Panc1 (cell line): ENCODE measurements around the gene AMIGO1.

ENCODE experiments used
- CTCF ChIP-seq: fragments of 450-650 bp; IDR thresholded peaks from 2 replicates; pipeline ENCODE4 v1.5.1; 2017; ENCODE audit warnings: mild to moderate bottlenecking
- POLR2AphosphoS5 ChIP-seq: IDR thresholded peaks from 2 replicates; pipeline ENCODE4 v1.6.1; 2012; ENCODE audit warnings: mild to moderate bottlenecking, low read depth, low read length, moderate library complexity
- TF ChIP-seq, protein P1 (sequence below), 2 experiments: IDR thresholded peaks; 2 replicates each; pipeline ENCODE4 v1.6.1; 2011 to 2012; ENCODE audit warnings: low read depth in 2 of 2, control low read depth in 1 of 2, low read length in 1 of 2, mild to moderate bottlenecking in 1 of 2, moderate library complexity in 1 of 2; ENCODE audit not compliant: insufficient read depth in 1 of 2

- TF ChIP-seq CTCF (no peak), POLR2AphosphoS5 (no peak)
- TF ChIP-seq, protein P1, sequence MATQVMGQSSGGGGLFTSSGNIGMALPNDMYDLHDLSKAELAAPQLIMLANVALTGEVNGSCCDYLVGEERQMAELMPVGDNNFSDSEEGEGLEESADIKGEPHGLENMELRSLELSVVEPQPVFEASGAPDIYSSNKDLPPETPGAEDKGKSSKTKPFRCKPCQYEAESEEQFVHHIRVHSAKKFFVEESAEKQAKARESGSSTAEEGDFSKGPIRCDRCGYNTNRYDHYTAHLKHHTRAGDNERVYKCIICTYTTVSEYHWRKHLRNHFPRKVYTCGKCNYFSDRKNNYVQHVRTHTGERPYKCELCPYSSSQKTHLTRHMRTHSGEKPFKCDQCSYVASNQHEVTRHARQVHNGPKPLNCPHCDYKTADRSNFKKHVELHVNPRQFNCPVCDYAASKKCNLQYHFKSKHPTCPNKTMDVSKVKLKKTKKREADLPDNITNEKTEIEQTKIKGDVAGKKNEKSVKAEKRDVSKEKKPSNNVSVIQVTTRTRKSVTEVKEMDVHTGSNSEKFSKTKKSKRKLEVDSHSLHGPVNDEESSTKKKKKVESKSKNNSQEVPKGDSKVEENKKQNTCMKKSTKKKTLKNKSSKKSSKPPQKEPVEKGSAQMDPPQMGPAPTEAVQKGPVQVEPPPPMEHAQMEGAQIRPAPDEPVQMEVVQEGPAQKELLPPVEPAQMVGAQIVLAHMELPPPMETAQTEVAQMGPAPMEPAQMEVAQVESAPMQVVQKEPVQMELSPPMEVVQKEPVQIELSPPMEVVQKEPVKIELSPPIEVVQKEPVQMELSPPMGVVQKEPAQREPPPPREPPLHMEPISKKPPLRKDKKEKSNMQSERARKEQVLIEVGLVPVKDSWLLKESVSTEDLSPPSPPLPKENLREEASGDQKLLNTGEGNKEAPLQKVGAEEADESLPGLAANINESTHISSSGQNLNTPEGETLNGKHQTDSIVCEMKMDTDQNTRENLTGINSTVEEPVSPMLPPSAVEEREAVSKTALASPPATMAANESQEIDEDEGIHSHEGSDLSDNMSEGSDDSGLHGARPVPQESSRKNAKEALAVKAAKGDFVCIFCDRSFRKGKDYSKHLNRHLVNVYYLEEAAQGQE (IDR thresholded peaks at IDR 0.05; ENCODE audit: insufficient read depth in 1 of 2, low read depth in 2 of 2, low read length in 1 of 2): no peak
Measured at GRCh38 chr1:109454497-109455133, 54.9 kb downstream of the AMIGO1 start.
